Spleen (tissue), 11 donors: Measurements from ENCODE around the gene MKLN1. TPM values are rescaled to one million over a fixed set of nuclear protein-coding genes. Genes with fewer than 3 reads are reported as not detected.
"Not testable (repeated sequence)": the region's sequence is repeated elsewhere in the genome, so short reads cannot be mapped to it uniquely, and the experiment has no call there.

ENCODE experiments used
- DNase-seq: peaks from one replicate; pipeline ENCODE4 v3.0.0-alpha.2; 2020
- H3K27ac ChIP-seq, 8 donors: fragments of 200-600 bp; sonication (generic) in 7 of 8; 1 replicate in 4 of 8; 2 replicates in 4 of 8; pipeline versions ENCODE4 v1.5.0 to v1.8.0; 2016 to 2021; ENCODE audit warnings: inconsistent platforms in 4 of 8, mild to moderate bottlenecking in 4 of 8, moderate library complexity in 1 of 8
- H3K27me3 ChIP-seq, 7 donors: fragments of 200-600 bp; sonication (generic) in 6 of 7; replicated peaks in 1 of 7; 1 replicate in 4 of 7; 2 replicates in 3 of 7; pipeline versions ENCODE4 v1.5.0 to v1.8.0; 2016 to 2021; ENCODE audit warnings: inconsistent platforms in 3 of 7, mild to moderate bottlenecking in 1 of 7
- H3K36me3 ChIP-seq, 6 donors: fragments of 200-600 bp; sonication (generic) in 5 of 6; 1 replicate in 4 of 6; 2 replicates in 2 of 6; pipeline versions ENCODE4 v1.5.0 to v1.8.0; 2016 to 2021; ENCODE audit warnings: inconsistent platforms in 2 of 6
- H3K4me1 ChIP-seq, 6 donors: fragments of 200-600 bp; sonication (generic) in 5 of 6; 1 replicate in 3 of 6; 2 replicates in 3 of 6; pipeline versions ENCODE4 v1.5.0 to v1.8.0; 2016 to 2021; ENCODE audit warnings: inconsistent platforms in 3 of 6
- H3K4me3 ChIP-seq, 8 donors: fragments of 200-600 bp; sonication (generic) in 7 of 8; 1 replicate in 4 of 8; 2 replicates in 4 of 8; pipeline versions ENCODE4 v1.5.0 to v1.8.0; 2016 to 2021; ENCODE audit warnings: inconsistent platforms in 4 of 8, mild to moderate bottlenecking in 4 of 8, moderate library complexity in 2 of 8
- H3K9me3 ChIP-seq, 8 donors: fragments of 200-600 bp; sonication (generic) in 7 of 8; 1 replicate in 4 of 8; 2 replicates in 4 of 8; pipeline versions ENCODE4 v1.5.0 to v1.8.0; 2016 to 2021; ENCODE audit warnings: inconsistent platforms in 4 of 8
- POLR2A ChIP-seq, 3 donors: fragments of 450-650 bp; IDR thresholded peaks; one replicate each; pipeline ENCODE4 v1.5.1; 2017; ENCODE audit warnings: antibody characterized with exemption in 3 of 3, mild to moderate bottlenecking in 1 of 3
- POLR2AphosphoS5 ChIP-seq, 3 donors: sonication (generic); formaldehyde crosslinking; IDR thresholded peaks; one replicate each; pipeline ENCODE4 v1.5.1; 2017; ENCODE audit warnings: antibody characterized with exemption in 3 of 3
- WGBS, 5 donors: extraction: QIAGEN DNeasy Blood & Tissue Kit in 3 of 5; methylation state at CpG; one replicate each; pipeline versions ENCODE4 v1.1.5 to v1.1.7; 2013 to 2018; 5-methylcytosine and 5-hydroxymethylcytosine counted together
- intact Hi-C: fragments of 100-400 bp; cut with DNase I; formaldehyde crosslinking; loops from one replicate; pipeline ENCODE4 v1.15.0; 2023; ENCODE audit warnings: low total_unique reads
- polyA plus RNA-seq, 3 donors: library from polyadenylated mRNA; stranded (reverse); fragments of 200-250 nt; gene quantifications; one replicate each; pipeline ENCODE4 v1.2.1, GENCODE V29; 2013
- total RNA-seq, 7 donors: library from RNA; depleted of rRNA in 3 of 7; stranded (reverse); fragments of >200 nt in 3 of 7; fragmentation: NEBNext Ultra II Directional in 4 of 7; extraction: Animal tissue kit (Norgen Biotek cat#: 25700) in 4 of 7; gene quantifications; one replicate each; pipeline versions ENCODE4 v1.1.0 to v1.2.1, GENCODE V29; 2016 to 2021
- TF ChIP-seq, protein P1 (sequence below), 11 experiments: fragments of 200-600 bp in 7 of 11; fragments of 450-650 bp in 4 of 11; sonication (generic) in 4 of 11; IDR thresholded peaks in 8 of 11; conservative IDR thresholded peaks in 3 of 11; 1 replicate in 7 of 11; 2 replicates in 4 of 11; pipeline versions ENCODE4 v1.4.0 to v1.8.0; 2016 to 2021; ENCODE audit warnings: antibody characterized with exemption in 11 of 11, inconsistent platforms in 4 of 11, mild to moderate bottlenecking in 1 of 11
- donor health status: healthy with polysubstance abuse.
- donor health status: DM: no; HTN: no; CAD: no; lungs with moderate emphysema.
- donor health status: DM: no; HTN: no; CAD: no.
- donor health status: Bipolar disorder and iron deficiency.
- donor health status: healthy.
- donor health status: DM: no; HTN: no; CAD: no.
- donor health status: DM: yes; HTN: yes; CAD: no.

Gene MKLN1
- total and polyA plus RNA-seq, 10 donors: 7.1 to 87.4 (median 66.5) TPM

GRCh38 chr7:131413711-131414110 is 86.0 kb downstream of the MKLN1 start:
- Histone ChIP-seq H3K9me3 (no peaks in the 10 kb centered on the region), H3K4me3 (no peak overlapping the region), H3K4me1 (peaks cover 0 to 6% (median 3%) of the 10 kb centered on the region in 6 donors), H3K36me3 (peaks cover 0 to 77% (median 34%) of the 10 kb centered on the region in 6 donors), H3K27ac (no peak overlapping the region), H3K27me3 (no peaks in the 10 kb centered on the region)
- no peak for TF ChIP-seq POLR2AphosphoS5 (IDR thresholded peaks at IDR 0.05)
- no peak for TF ChIP-seq POLR2A (IDR thresholded peaks at IDR 0.05)
- TF ChIP-seq, protein P1, sequence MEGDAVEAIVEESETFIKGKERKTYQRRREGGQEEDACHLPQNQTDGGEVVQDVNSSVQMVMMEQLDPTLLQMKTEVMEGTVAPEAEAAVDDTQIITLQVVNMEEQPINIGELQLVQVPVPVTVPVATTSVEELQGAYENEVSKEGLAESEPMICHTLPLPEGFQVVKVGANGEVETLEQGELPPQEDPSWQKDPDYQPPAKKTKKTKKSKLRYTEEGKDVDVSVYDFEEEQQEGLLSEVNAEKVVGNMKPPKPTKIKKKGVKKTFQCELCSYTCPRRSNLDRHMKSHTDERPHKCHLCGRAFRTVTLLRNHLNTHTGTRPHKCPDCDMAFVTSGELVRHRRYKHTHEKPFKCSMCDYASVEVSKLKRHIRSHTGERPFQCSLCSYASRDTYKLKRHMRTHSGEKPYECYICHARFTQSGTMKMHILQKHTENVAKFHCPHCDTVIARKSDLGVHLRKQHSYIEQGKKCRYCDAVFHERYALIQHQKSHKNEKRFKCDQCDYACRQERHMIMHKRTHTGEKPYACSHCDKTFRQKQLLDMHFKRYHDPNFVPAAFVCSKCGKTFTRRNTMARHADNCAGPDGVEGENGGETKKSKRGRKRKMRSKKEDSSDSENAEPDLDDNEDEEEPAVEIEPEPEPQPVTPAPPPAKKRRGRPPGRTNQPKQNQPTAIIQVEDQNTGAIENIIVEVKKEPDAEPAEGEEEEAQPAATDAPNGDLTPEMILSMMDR (IDR thresholded peaks at IDR 0.05 in 8 of 11, conservative IDR thresholded peaks at IDR 0.05 in 3 of 11): no peak
- DNase-seq: no peak
- 95 to 99% (median 97%) methylated on average over 4 of the region's 4 CpGs for WGBS, 5 donors
- intact Hi-C loops: no loop called here

GRCh38 chr7:131424219-131424822 is 96.6 kb downstream of the MKLN1 start:
- no peaks in the 10 kb centered on the region for H3K27me3 ChIP-seq
- WGBS, 5 donors: 72 to 89% (median 84%) methylated on average over 5 of the region's 5 CpGs
- H3K4me1 ChIP-seq: peaks cover 0 to 27% (median 6%) of the 10 kb centered on the region in 6 donors
- H3K36me3 ChIP-seq: peaks cover 0 to 52% (median 9%) of the 10 kb centered on the region in 6 donors
- no peaks in the 10 kb centered on the region for H3K9me3 ChIP-seq
- no peak for DNase-seq
- intact Hi-C loops: loop anchor here (10.0 kb wide), 1 partner anchor 350 kb away; no protein-coding TSS in a partner anchor
- TF ChIP-seq, protein P1 (IDR thresholded peaks at IDR 0.05 in 8 of 11, conservative IDR thresholded peaks at IDR 0.05 in 3 of 11): peak; percentile 37 to 72 (median 63)
- TF ChIP-seq POLR2A (IDR thresholded peaks at IDR 0.05): no peak
- no peak overlapping the region for H3K27ac ChIP-seq
- H3K4me3 ChIP-seq: no peak overlapping the region

DNA sequence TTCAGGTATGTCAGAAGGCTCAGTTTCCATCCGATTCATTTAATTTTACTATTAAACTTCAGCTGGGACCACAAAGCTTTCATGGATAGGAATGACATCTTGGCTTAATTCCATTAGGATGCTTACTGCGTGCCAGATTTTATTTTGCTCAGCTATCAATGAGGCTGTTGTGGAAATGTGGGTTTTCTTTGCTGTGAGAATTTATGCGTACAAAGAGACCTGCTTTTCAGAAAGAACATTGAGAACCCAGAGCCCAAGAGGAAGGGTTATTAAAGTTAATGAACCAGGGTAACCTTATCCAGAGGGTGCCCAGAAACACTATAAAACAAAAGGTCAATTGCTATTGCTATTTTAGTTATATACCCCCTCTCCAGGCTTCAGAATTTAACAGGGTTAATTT is 98.3 kb downstream of the MKLN1 start:
- H3K4me3 ChIP-seq: no peak overlapping the region
- H3K4me1 ChIP-seq: peaks cover 0 to 27% (median 6%) of the 10 kb centered on the region in 6 donors
- 77 to 84% (median 83%) methylated on average over 3 of the region's 3 CpGs for WGBS, 5 donors
- H3K9me3 ChIP-seq: no peaks in the 10 kb centered on the region
- peaks cover 0 to 65% (median 17%) of the 10 kb centered on the region in 6 donors for H3K36me3 ChIP-seq
- no peak for DNase-seq
- H3K27me3 ChIP-seq: no peaks in the 10 kb centered on the region
- H3K27ac ChIP-seq: peak overlapping the region in 2 of 8 donors; percentile 5 to 19
- TF ChIP-seq POLR2A (IDR thresholded peaks at IDR 0.05) (no peak), POLR2AphosphoS5 (IDR thresholded peaks at IDR 0.05) (no peak)
- TF ChIP-seq, protein P1 (IDR thresholded peaks at IDR 0.05 in 8 of 11, conservative IDR thresholded peaks at IDR 0.05 in 3 of 11): no peak
- intact Hi-C loops: loop anchor here (10.0 kb wide), 1 partner anchor 351 kb away; no protein-coding TSS in a partner anchor

DNA sequence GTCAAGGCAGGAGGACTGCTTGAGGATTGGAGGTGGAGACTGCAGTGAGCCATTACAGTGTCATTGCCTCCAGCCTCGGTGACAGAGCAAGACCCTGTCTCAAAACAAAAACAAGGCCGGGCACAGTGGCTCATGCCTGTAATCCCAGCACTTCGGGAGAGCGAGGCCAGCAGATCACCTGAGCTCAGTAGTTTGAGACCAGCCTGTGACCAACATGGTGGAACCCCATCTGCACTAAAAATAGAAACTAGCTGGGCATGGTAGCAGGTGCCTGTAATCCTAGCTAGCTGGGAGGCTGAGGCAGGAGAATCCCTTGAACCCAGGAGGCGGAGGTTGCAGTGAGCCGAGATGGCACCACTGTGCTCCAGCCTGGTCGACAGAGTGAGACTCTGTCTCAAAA is 103.2 kb downstream of the MKLN1 start:
- not testable (repeated sequence) for H3K27ac ChIP-seq

More for the DNA sequence above, 103.2 kb downstream of the MKLN1 start:
- H3K4me1 ChIP-seq, DNase-seq, intact Hi-C loops, H3K27me3 ChIP-seq, H3K4me3 ChIP-seq, H3K9me3 ChIP-seq: not testable (repeated sequence)
- 97 to 99% (median 98%) methylated on average over 7 of the region's 7 CpGs for WGBS, 5 donors
- H3K36me3 ChIP-seq: peaks cover 0 to 84% (median 19%) of the 10 kb centered on the region in 6 donors
